ENCODE data around the gene TMPRSS11F.

GRCh38 chr4:68129793-68130192 lies at the start of gene TMPRSS11F:
- TF ChIP-seq CTCF (conservative IDR thresholded peaks at IDR 0.05 in 1 of 2, IDR thresholded peaks at IDR 0.05 in 1 of 2; ENCODE audit: extremely low read depth in 1 of 2, insufficient read depth in 1 of 2, low read depth in 1 of 2, low read length in 2 of 2) (no peak), EZH2 (IDR thresholded peaks at IDR 0.05; ENCODE audit: borderline replicate concordance, low read length) (no peak)

Data from mammary epithelial cell (primary cell).